H9 (cell line): Measurements from ENCODE around the gene GPRC5A. TPM values are rescaled to one million over a fixed set of nuclear protein-coding genes. Genes with fewer than 3 reads are reported as not detected.

Source experiments
- DNase-seq: peaks from one replicate; pipeline ENCODE4 v3.0.0-alpha.2; 2017
- H2AFZ ChIP-seq: one replicate; pipeline ENCODE4 v1.6.1; 2013; ENCODE audit warnings: mild to moderate bottlenecking, low read length, control low read depth, moderate library complexity
- H2AK5ac ChIP-seq: 2 replicates; pipeline ENCODE4 v1.6.1; 2013; ENCODE audit warnings: low read length, control low read depth, mixed read lengths; ENCODE audit not compliant: insufficient read length
- H2BK120ac ChIP-seq: one replicate; pipeline ENCODE4 v1.6.1; 2013; ENCODE audit warnings: low read depth, mild to moderate bottlenecking, low read length, control low read depth, inconsistent platforms; ENCODE audit not compliant: poor library complexity, severe bottlenecking
- H2BK12ac ChIP-seq: 2 replicates; pipeline ENCODE4 v1.6.1; 2013; ENCODE audit warnings: low read length, control low read depth, mixed read lengths, low read depth; ENCODE audit not compliant: insufficient read length
- H2BK15ac ChIP-seq: 2 replicates; pipeline ENCODE4 v1.6.1; 2013; ENCODE audit warnings: low read depth, low read length, control low read depth
- H2BK20ac ChIP-seq: one replicate; pipeline ENCODE4 v1.6.1; 2013; ENCODE audit warnings: low read depth, mild to moderate bottlenecking, low read length, control low read depth, inconsistent platforms; ENCODE audit not compliant: poor library complexity, severe bottlenecking
- H2BK5ac ChIP-seq: 2 replicates; pipeline ENCODE4 v1.6.1; 2013; ENCODE audit warnings: low read length, control low read depth, mixed read lengths; ENCODE audit not compliant: insufficient read length
- H3K14ac ChIP-seq: 2 replicates; pipeline ENCODE4 v1.6.1; 2013; ENCODE audit warnings: low read length, control low read depth; ENCODE audit not compliant: insufficient read depth
- H3K18ac ChIP-seq: 2 replicates; pipeline ENCODE4 v1.6.1; 2013; ENCODE audit warnings: low read depth, mild to moderate bottlenecking, mixed read lengths, low read length, control low read depth; ENCODE audit not compliant: insufficient read length
- H3K23ac ChIP-seq: 2 replicates; pipeline ENCODE4 v1.6.1; 2013; ENCODE audit warnings: low read length, control low read depth, mixed read lengths, low read depth; ENCODE audit not compliant: insufficient read length
- H3K23me2 ChIP-seq: 2 replicates; pipeline ENCODE4 v1.6.1; 2013; ENCODE audit warnings: low read depth, mild to moderate bottlenecking, mixed read lengths, low read length, control low read depth; ENCODE audit not compliant: insufficient read length, poor library complexity, severe bottlenecking
- H3K27ac ChIP-seq: 2 replicates; pipeline ENCODE4 v1.5.1; 2013; ENCODE audit warnings: low read length, control low read depth, mixed read lengths, low read depth; ENCODE audit not compliant: insufficient read length
- H3K27me3 ChIP-seq: 2 replicates; pipeline ENCODE4 v1.6.1; 2013; ENCODE audit warnings: low read length, control low read depth, inconsistent platforms; ENCODE audit not compliant: insufficient read depth
- H3K4ac ChIP-seq: 2 replicates; pipeline ENCODE4 v1.6.1; 2013; ENCODE audit warnings: low read depth, mild to moderate bottlenecking, control low read depth, inconsistent platforms, low read length, moderate library complexity
- H3K4me1 ChIP-seq: 2 replicates; pipeline ENCODE4 v1.6.1; 2013; ENCODE audit warnings: low read length, control low read depth, inconsistent platforms; ENCODE audit not compliant: insufficient read depth
- H3K4me2 ChIP-seq: 2 replicates; pipeline ENCODE4 v1.6.1; 2013; ENCODE audit warnings: low read length, control low read depth, mixed read lengths; ENCODE audit not compliant: insufficient read length, insufficient read depth
- H3K56ac ChIP-seq: 2 replicates; pipeline ENCODE4 v1.6.1; 2013; ENCODE audit warnings: low read depth, mild to moderate bottlenecking, mixed read lengths, low read length, control low read depth; ENCODE audit not compliant: insufficient read length
- H3K79me1 ChIP-seq: 2 replicates; pipeline ENCODE4 v1.6.1; 2013; ENCODE audit warnings: low read depth, mild to moderate bottlenecking, moderate library complexity, low read length, control low read depth, inconsistent platforms; ENCODE audit not compliant: insufficient read depth, poor library complexity, severe bottlenecking
- H3K79me2 ChIP-seq: 2 replicates; pipeline ENCODE4 v1.6.1; 2013; ENCODE audit warnings: low read length, control low read depth, inconsistent platforms; ENCODE audit not compliant: insufficient read depth
- H3K9ac ChIP-seq: 2 replicates; pipeline ENCODE4 v1.6.1; 2013; ENCODE audit warnings: low read length, control low read depth, mixed read lengths; ENCODE audit not compliant: insufficient read length; ENCODE audit errors: extremely low read depth
- H3K9me3 ChIP-seq: one replicate; pipeline ENCODE4 v1.6.1; 2013; ENCODE audit warnings: low read depth, low read length, inconsistent platforms; ENCODE audit not compliant: control insufficient read depth
- H3T11ph ChIP-seq: one replicate; pipeline ENCODE4 v1.6.1; 2013; ENCODE audit warnings: mild to moderate bottlenecking, low read length, control low read depth, inconsistent platforms
- H4K20me1 ChIP-seq: one replicate; pipeline ENCODE4 v1.6.1; 2013; ENCODE audit not compliant: control insufficient read depth, insufficient read length, insufficient read depth
- H4K5ac ChIP-seq: 2 replicates; pipeline ENCODE4 v1.6.1; 2013; ENCODE audit warnings: low read depth, mild to moderate bottlenecking, mixed read lengths, low read length, control low read depth; ENCODE audit not compliant: insufficient read length
- H4K8ac ChIP-seq: replicated peaks from 2 replicates; pipeline ENCODE4 v1.6.1; 2013; ENCODE audit warnings: low read length, control low read depth, mixed read lengths, low read depth; ENCODE audit not compliant: insufficient read length
- H4K91ac ChIP-seq: 2 replicates; pipeline ENCODE4 v1.6.1; 2013; ENCODE audit warnings: low read depth, mild to moderate bottlenecking, moderate library complexity, mixed read lengths, low read length, control low read depth; ENCODE audit not compliant: insufficient read length
- H3K27ac Mint-ChIP-seq, 3 experiments: 2 replicates in 2 of 3; 3 replicates in 1 of 3; pipeline ENCODE4 v1.8.0; 2020 to 2021; ENCODE audit warnings: mixed read lengths in 3 of 3, mild to moderate bottlenecking in 1 of 3, moderate library complexity in 1 of 3
- H3K27me3 Mint-ChIP-seq: 2 replicates; pipeline ENCODE4 v1.8.0; 2021; ENCODE audit warnings: low read depth, mild to moderate bottlenecking, moderate library complexity, mixed read lengths
- H3K36me3 Mint-ChIP-seq, 3 experiments: 2 replicates in 2 of 3; 3 replicates in 1 of 3; pipeline ENCODE4 v1.8.0; 2020 to 2021; ENCODE audit warnings: low read depth in 3 of 3, mixed read lengths in 3 of 3; ENCODE audit not compliant: insufficient read depth in 1 of 3
- H3K4me1 Mint-ChIP-seq, 2 experiments: 2 replicates each; pipeline ENCODE4 v1.8.0; 2020; ENCODE audit warnings: mixed read lengths in 2 of 2
- H3K4me3 Mint-ChIP-seq, 2 experiments: 2 replicates in 1 of 2; 3 replicates in 1 of 2; pipeline ENCODE4 v1.8.0; 2020 to 2021; ENCODE audit warnings: mild to moderate bottlenecking in 2 of 2, mixed read lengths in 2 of 2, moderate library complexity in 1 of 2
- H3K9me3 Mint-ChIP-seq, 2 experiments: 2 replicates in 1 of 2; 3 replicates in 1 of 2; pipeline ENCODE4 v1.8.0; 2020; ENCODE audit warnings: mild to moderate bottlenecking in 2 of 2, mixed read lengths in 2 of 2, moderate library complexity in 1 of 2
- CTCF ChIP-seq: fragments of 200-600 bp; sonication (generic); conservative IDR thresholded peaks from 3 replicates; pipeline ENCODE4 v1.8.0; 2021; ENCODE audit warnings: antibody characterized with exemption, mild to moderate bottlenecking
- WGBS: extraction: QIAGEN DNeasy Blood & Tissue Kit; methylation state at CpG from one replicate; pipeline ENCODE4 v1.1.7; 2013; ENCODE audit warnings: missing lambda C conversion rate, low lambda C conversion rate, mixed read lengths; ENCODE audit not compliant: insufficient read length; ENCODE audit errors: extremely low coverage; 5-methylcytosine and 5-hydroxymethylcytosine counted together
- total RNA-seq: library from RNA; stranded (reverse); gene quantifications from 2 replicates; pipeline ENCODE4 v1.2.1, GENCODE V29; 2021

GPRC5A gene
- total RNA-seq, 1 experiment from 2014 or later: 0.09 TPM

- Histone ChIP-seq H2BK5ac (no peak overlapping the region), H2AK5ac (no peak overlapping the region), H3K23me2 (no peaks in the 10 kb centered on the region), H3K79me1 (no peaks in the 10 kb centered on the region), H3K56ac (no peak overlapping the region), H4K5ac (no peak overlapping the region), H2AFZ (no peak overlapping the region), H3K14ac (no peak overlapping the region), H3K23ac (no peak overlapping the region), H3K27ac (no peak overlapping the region), H2BK120ac (no peak overlapping the region), H2BK15ac (0 out of 2 replicates have a peak overlapping the region, but pooled peaks have one; percentile 15), H3K9me3 (no peaks in the 10 kb centered on the region), H3T11ph (no peak overlapping the region), H2BK20ac (no peak overlapping the region), H3K18ac (no peak overlapping the region), H3K27me3 (no peaks in the 10 kb centered on the region), H3K4me1 (no peaks in the 10 kb centered on the region), H3K4ac (no peak overlapping the region), H3K4me2 (no peak overlapping the region), H3K79me2 (no peaks in the 10 kb centered on the region), H2BK12ac (no peak overlapping the region), H3K9ac (no peak overlapping the region), H4K8ac (no peak overlapping the region), H4K20me1 (no peaks in the 10 kb centered on the region), H4K91ac (no peak overlapping the region)
- WGBS: no CpG with 5 or more reads among the region's 6 CpGs
- Mint-ChIP-seq H3K36me3 (peaks cover 0 to 3% (median 0%) of the 10 kb centered on the region in 3 experiments; a peak in 2 of 7 replicates), H3K4me1 (no peaks in the 10 kb centered on the region), H3K9me3 (no peaks in the 10 kb centered on the region), H3K27me3 (no peaks in the 10 kb centered on the region), H3K4me3 (no peak overlapping the region), H3K27ac (no peak overlapping the region)
- DNase-seq: no peak
- no peak for TF ChIP-seq CTCF
Measured at GRCh38 chr12:12954878-12955625, 63.7 kb downstream of the GPRC5A start.
